Smooth muscle cell (in vitro differentiated cells): ENCODE data around the gene AKAP6. TPM values are rescaled to one million over a fixed set of nuclear protein-coding genes. Genes with fewer than 3 reads are reported as not detected.

Experiments
- DNase-seq: peaks from one replicate; lab custom pipeline; 2025; ENCODE audit not compliant: unreplicated experiment; lab: John Stamatoyannopoulos, UW
- H2AFZ ChIP-seq: fragments of 200-600 bp; sonication (generic); 2 replicates; pipeline ENCODE4 v1.6.0; 2016; ENCODE audit warnings: antibody characterized with exemption, low read depth, mild to moderate bottlenecking
- H3F3A ChIP-seq: fragments of 200-600 bp; sonication (generic); 2 replicates; pipeline ENCODE4 v1.6.0; 2017; ENCODE audit warnings: antibody characterized with exemption, low read depth
- H3K27ac ChIP-seq: fragments of 200-600 bp; sonication (generic); 2 replicates; pipeline ENCODE4 v1.5.1; 2016; ENCODE audit warnings: low read depth, mild to moderate bottlenecking
- H3K27me3 ChIP-seq: fragments of 200-600 bp; sonication (generic); 2 replicates; pipeline ENCODE4 v1.6.1; 2016; ENCODE audit warnings: low read depth, mild to moderate bottlenecking
- H3K36me3 ChIP-seq: fragments of 200-600 bp; sonication (generic); 2 replicates; pipeline ENCODE4 v1.5.1; 2016; ENCODE audit warnings: low read depth
- H3K4me1 ChIP-seq: fragments of 200-600 bp; sonication (generic); 2 replicates; pipeline ENCODE4 v1.5.1; 2016; ENCODE audit warnings: low read depth
- H3K4me2 ChIP-seq: fragments of 200-600 bp; sonication (generic); 2 replicates; pipeline ENCODE4 v1.6.0; 2016; ENCODE audit warnings: mild to moderate bottlenecking
- H3K4me3 ChIP-seq: fragments of 200-600 bp; sonication (generic); 2 replicates; pipeline ENCODE4 v1.5.1; 2016; ENCODE audit warnings: mild to moderate bottlenecking
- H3K79me2 ChIP-seq: fragments of 200-600 bp; sonication (generic); 2 replicates; pipeline ENCODE4 v1.6.0; 2016; ENCODE audit warnings: low read depth, mild to moderate bottlenecking
- H3K9ac ChIP-seq: fragments of 200-600 bp; sonication (generic); 2 replicates; pipeline ENCODE4 v1.6.0; 2016; ENCODE audit warnings: low read depth
- H3K9me3 ChIP-seq: fragments of 200-600 bp; sonication (generic); replicated peaks from 2 replicates; pipeline ENCODE4 v1.5.1; 2016; ENCODE audit warnings: low read depth
- H4K20me1 ChIP-seq: fragments of 200-600 bp; sonication (generic); 2 replicates; pipeline ENCODE4 v1.6.0; 2016; ENCODE audit warnings: low read depth
- WGBS: methylation state at CpG from one replicate; pipeline ENCODE4 v1.1.7; 2016; ENCODE audit warnings: low lambda C conversion rate; 5-methylcytosine and 5-hydroxymethylcytosine counted together
- polyA plus RNA-seq: library from polyadenylated mRNA; unstranded; fragments of >200 nt; fragmentation: Nextera tagmentation; extraction: Ambion mirVana; gene quantifications from 2 replicates; pipeline ENCODE4 v1.2.1, GENCODE V29; 2016
- total RNA-seq: library from RNA; depleted of rRNA; stranded (reverse); fragments of >200 nt; gene quantifications from 2 replicates; pipeline ENCODE4 v1.2.3, GENCODE V29; 2014
- TF ChIP-seq, protein P1 (sequence below): fragments of 200-600 bp; sonication (generic); IDR thresholded peaks from 2 replicates; pipeline ENCODE4 v1.5.1; 2017; ENCODE audit warnings: borderline replicate concordance, mild to moderate bottlenecking, antibody characterized with exemption; ENCODE audit not compliant: insufficient read depth, poor library complexity, severe bottlenecking

The AKAP6 gene
- total and polyA plus RNA-seq, 2 experiments from 2014 or later = 1.3 to 6.4 TPM

DNA sequence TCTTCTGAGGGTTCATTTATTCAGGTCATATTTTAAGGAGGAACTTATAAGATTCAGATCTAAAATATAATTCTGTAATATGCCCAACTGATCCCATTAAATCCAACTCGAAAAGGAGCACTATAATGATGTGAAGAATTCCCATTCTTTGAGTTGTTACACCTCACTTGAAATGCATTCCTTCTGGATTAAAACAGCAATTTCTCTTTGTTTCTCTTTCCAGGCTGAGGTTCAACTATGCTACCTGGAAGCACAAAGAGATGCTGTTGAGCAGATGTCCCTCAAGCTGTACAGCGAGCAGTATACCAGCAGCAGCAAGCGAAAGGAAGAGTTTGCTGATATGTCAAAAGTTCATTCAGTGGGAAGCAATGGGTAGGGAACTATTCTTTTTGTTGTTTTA is 349.0 kb downstream of the AKAP6 start:
- H4K20me1 ChIP-seq = no peaks in the 10 kb centered on the region
- H2AFZ ChIP-seq = no peak overlapping the region
- WGBS = 94% methylated on average over 3 of the region's 3 CpGs

DNA sequence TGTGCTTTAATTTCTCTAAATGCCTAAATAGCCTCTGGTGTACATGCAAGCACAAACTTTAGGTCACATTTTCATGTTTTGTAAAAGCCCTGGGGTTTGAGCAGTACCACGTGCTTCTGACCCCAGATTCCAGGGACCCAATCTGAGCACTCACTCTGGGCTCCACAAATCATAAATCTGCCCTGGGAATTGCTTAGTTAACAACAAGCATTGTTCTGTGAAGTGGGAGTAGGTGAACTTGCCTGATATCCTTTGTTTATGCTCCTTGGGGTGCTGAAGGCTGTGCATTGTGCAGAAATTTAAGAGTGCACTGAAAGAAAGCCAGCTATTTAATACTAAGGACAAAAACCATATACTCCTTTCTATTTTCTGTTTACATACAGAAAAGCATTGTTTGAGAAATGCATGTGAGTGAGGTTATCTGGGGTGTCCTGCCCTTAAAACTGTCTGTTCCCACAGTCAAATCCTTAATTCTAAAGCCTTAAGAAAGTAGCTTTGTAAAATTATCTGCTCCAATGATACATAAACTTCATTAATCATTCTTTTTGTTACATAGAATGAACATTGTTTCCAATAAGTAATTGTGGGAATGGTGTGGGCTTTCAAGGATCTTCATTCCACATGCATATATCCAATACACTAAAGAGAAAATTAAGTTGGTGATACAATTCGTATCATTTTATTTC is 351.0 kb downstream of the AKAP6 start:
- no peaks in the 10 kb centered on the region for H3F3A ChIP-seq
- 74% methylated on average over 2 of the region's 2 CpGs for WGBS

More for the DNA sequence above, 349.0 kb downstream of the AKAP6 start:
- H3F3A ChIP-seq = no peaks in the 10 kb centered on the region
- no peak overlapping the region for H3K4me2 ChIP-seq
- no peak overlapping the region for H3K9ac ChIP-seq
- H3K4me1 ChIP-seq = no peaks in the 10 kb centered on the region
- no peaks in the 10 kb centered on the region for H3K9me3 ChIP-seq
- no peaks in the 10 kb centered on the region for H3K36me3 ChIP-seq
- no peaks in the 10 kb centered on the region for H3K27me3 ChIP-seq
- DNase-seq = no peak
- H3K4me3 ChIP-seq = no peak overlapping the region
- TF ChIP-seq, protein P1, sequence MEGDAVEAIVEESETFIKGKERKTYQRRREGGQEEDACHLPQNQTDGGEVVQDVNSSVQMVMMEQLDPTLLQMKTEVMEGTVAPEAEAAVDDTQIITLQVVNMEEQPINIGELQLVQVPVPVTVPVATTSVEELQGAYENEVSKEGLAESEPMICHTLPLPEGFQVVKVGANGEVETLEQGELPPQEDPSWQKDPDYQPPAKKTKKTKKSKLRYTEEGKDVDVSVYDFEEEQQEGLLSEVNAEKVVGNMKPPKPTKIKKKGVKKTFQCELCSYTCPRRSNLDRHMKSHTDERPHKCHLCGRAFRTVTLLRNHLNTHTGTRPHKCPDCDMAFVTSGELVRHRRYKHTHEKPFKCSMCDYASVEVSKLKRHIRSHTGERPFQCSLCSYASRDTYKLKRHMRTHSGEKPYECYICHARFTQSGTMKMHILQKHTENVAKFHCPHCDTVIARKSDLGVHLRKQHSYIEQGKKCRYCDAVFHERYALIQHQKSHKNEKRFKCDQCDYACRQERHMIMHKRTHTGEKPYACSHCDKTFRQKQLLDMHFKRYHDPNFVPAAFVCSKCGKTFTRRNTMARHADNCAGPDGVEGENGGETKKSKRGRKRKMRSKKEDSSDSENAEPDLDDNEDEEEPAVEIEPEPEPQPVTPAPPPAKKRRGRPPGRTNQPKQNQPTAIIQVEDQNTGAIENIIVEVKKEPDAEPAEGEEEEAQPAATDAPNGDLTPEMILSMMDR = no peak
- H3K27ac ChIP-seq = no peak overlapping the region
- no peaks in the 10 kb centered on the region for H3K79me2 ChIP-seq

DNA sequence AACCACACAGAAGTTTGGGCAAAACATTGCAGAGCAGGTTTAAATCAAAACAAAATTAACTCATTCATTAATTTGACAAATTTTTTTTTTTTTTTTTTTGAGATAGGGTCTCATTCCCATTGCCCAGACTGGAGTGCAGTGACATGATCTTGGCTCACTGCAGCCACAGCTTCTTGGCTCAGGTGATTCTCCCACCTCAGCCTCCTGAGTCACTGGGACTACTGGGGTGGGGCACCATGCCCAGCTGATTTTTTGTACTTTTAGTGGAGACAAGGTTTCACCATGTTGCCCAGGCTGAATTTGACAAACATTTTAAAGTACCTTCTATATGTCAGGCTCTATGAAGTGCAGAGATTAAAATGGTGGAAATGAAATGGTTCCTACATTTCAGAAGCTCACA is 352.5 kb downstream of the AKAP6 start:
- Histone ChIP-seq H3K9me3 (no peaks in the 10 kb centered on the region), H3K4me3 (no peak overlapping the region), H3K4me1 (no peaks in the 10 kb centered on the region), H3K36me3 (no peaks in the 10 kb centered on the region), H3K9ac (no peak overlapping the region), H3K79me2 (no peaks in the 10 kb centered on the region), H3F3A (no peaks in the 10 kb centered on the region), H3K27ac (no peak overlapping the region), H2AFZ (no peak overlapping the region), H3K4me2 (no peak overlapping the region), H4K20me1 (no peaks in the 10 kb centered on the region), H3K27me3 (no peaks in the 10 kb centered on the region)
- TF ChIP-seq, protein P1 = no peak
- no peak for DNase-seq

More for the DNA sequence above, 351.0 kb downstream of the AKAP6 start:
- H3K9ac ChIP-seq = no peak overlapping the region
- no peak for DNase-seq
- no peaks in the 10 kb centered on the region for H4K20me1 ChIP-seq
- H2AFZ ChIP-seq = no peak overlapping the region
- H3K4me2 ChIP-seq = no peak overlapping the region
- H3K4me1 ChIP-seq = no peaks in the 10 kb centered on the region
- H3K27me3 ChIP-seq = no peaks in the 10 kb centered on the region
- H3K27ac ChIP-seq = no peak overlapping the region
- H3K4me3 ChIP-seq = no peak overlapping the region
- no peaks in the 10 kb centered on the region for H3K9me3 ChIP-seq
- TF ChIP-seq, protein P1 = no peak
- H3K36me3 ChIP-seq = no peaks in the 10 kb centered on the region
- no peaks in the 10 kb centered on the region for H3K79me2 ChIP-seq

DNA sequence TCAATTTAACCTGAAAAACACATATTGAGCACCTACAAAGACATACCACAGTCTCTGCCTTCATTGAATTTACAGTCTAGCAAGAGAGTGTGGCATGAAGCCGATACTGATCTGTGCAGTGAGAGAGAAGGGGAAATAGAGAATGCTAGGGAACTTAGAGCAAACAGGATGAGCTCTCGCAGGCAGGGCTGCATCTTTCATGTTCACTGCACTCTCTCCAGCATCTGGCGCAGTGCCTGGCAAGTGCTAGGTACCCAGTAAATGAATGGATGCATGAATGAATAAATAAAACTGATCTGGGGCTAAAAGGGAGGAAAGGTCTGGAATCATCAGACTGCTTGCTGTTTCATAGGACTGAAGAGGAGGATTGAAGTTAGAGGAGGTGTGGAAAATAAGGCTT is 353.1 kb downstream of the AKAP6 start:
- no peak overlapping the region for H2AFZ ChIP-seq
- WGBS = 93% methylated on average over 3 of the region's 3 CpGs
- H3F3A ChIP-seq = no peaks in the 10 kb centered on the region
- no peaks in the 10 kb centered on the region for H3K4me1 ChIP-seq
- H3K36me3 ChIP-seq = no peaks in the 10 kb centered on the region
- H3K9ac ChIP-seq = no peak overlapping the region
- TF ChIP-seq, protein P1 = no peak
- H3K27me3 ChIP-seq = no peaks in the 10 kb centered on the region
- H3K4me3 ChIP-seq = no peak overlapping the region
- no peaks in the 10 kb centered on the region for H3K9me3 ChIP-seq
- no peak overlapping the region for H3K27ac ChIP-seq
- DNase-seq = no peak
- no peaks in the 10 kb centered on the region for H4K20me1 ChIP-seq
- no peaks in the 10 kb centered on the region for H3K79me2 ChIP-seq
- H3K4me2 ChIP-seq = no peak overlapping the region
